Measurements from ENCODE around the gene SRL. TPM values are rescaled to one million over a fixed set of nuclear protein-coding genes. Genes with fewer than 3 reads are reported as not detected.
A peak's percentile ranks its signal among the peaks of the same experiment; 100 is the strongest.

Gene SRL
- total RNA-seq, 4 donors from 2014 or later: 0.67 to 1.1 (median 0.84) TPM

- intact Hi-C loops (cut with DNase I): no loop called here
- no peak for TF ChIP-seq CTCF (IDR thresholded peaks at IDR 0.05)
- no peak for TF ChIP-seq POLR2A (IDR thresholded peaks at IDR 0.05)
- Histone ChIP-seq H3K4me3 (replicated peaks in 1 of 3) (peak overlapping the region; percentile 69 to 91 (median 91)), H3K36me3 (no peaks in the 10 kb centered on the region), H3K9me3 (no peaks in the 10 kb centered on the region), H3K4me1 (peaks cover 4 to 7% of the 10 kb centered on the region in 2 donors), H3K27me3 (no peaks in the 10 kb centered on the region), H3K27ac (peak overlapping the region; percentile 79 to 97 (median 93))
- 0% methylated on average over 6 to 7 of the region's 79 CpGs for WGBS, 2 donors
- peak; percentile 34 to 48 for DNase-seq
Observed at GRCh38 chr16:4272114-4272956, 30.5 kb upstream of the SRL start.

GRCh38 chr16:4271176-4272113 is 29.6 kb upstream of the SRL start:
- H3K27me3 ChIP-seq: no peaks in the 10 kb centered on the region
- H3K4me3 ChIP-seq (replicated peaks in 1 of 3): peak overlapping the region; percentile 69 to 91 (median 91)
- H3K36me3 ChIP-seq: no peaks in the 10 kb centered on the region
- intact Hi-C loops (cut with DNase I): no loop called here
- no peak for TF ChIP-seq CTCF (IDR thresholded peaks at IDR 0.05)
- TF ChIP-seq POLR2A (IDR thresholded peaks at IDR 0.05): peak in 1 of 2 donors; percentile 80
- no peaks in the 10 kb centered on the region for H3K9me3 ChIP-seq
- peaks cover 4 to 7% of the 10 kb centered on the region in 2 donors for H3K4me1 ChIP-seq
- DNase-seq: peak; percentile 92 to 94
- H3K27ac ChIP-seq: peak overlapping the region; percentile 79 to 97 (median 93)
- 1 to 2% methylated on average over 13 to 33 of the region's 72 CpGs for WGBS, 2 donors

GRCh38 chr16:4270595-4270994 is 28.7 kb upstream of the SRL start:
- DNase-seq: no peak
- Histone ChIP-seq H3K27ac (no peak overlapping the region), H3K4me1 (peaks cover 8 to 12% of the 10 kb centered on the region in 2 donors), H3K36me3 (no peaks in the 10 kb centered on the region), H3K9me3 (no peaks in the 10 kb centered on the region), H3K4me3 (replicated peaks in 1 of 3) (no peak overlapping the region), H3K27me3 (no peaks in the 10 kb centered on the region)
- TF ChIP-seq CTCF (IDR thresholded peaks at IDR 0.05) (no peak), POLR2A (IDR thresholded peaks at IDR 0.05) (no peak)
- 90% methylated on average over 5 to 7 of the region's 7 CpGs for WGBS, 2 donors
- intact Hi-C loops (cut with DNase I): no loop called here

- Histone ChIP-seq H3K9me3 (no peaks in the 10 kb centered on the region), H3K4me3 (replicated peaks in 1 of 3) (no peak overlapping the region), H3K4me1 (peaks cover 8 to 12% of the 10 kb centered on the region in 2 donors), H3K36me3 (no peaks in the 10 kb centered on the region), H3K27ac (no peak overlapping the region), H3K27me3 (no peaks in the 10 kb centered on the region)
- WGBS, 2 donors: 92 to 99% methylated on average over 5 of the region's 5 CpGs
- TF ChIP-seq CTCF (IDR thresholded peaks at IDR 0.05) (no peak), POLR2A (IDR thresholded peaks at IDR 0.05) (no peak)
- intact Hi-C loops (cut with DNase I): no loop called here
- no peak for DNase-seq
Observed at GRCh38 chr16:4270091-4270490, 28.2 kb upstream of the SRL start.
